K562 (cell line): ENCODE results near the gene ZGLP1. TPM values are rescaled to one million over a fixed set of nuclear protein-coding genes. Genes with fewer than 3 reads are reported as not detected.

Source experiments
- CREB3 ChIP-seq: fragments of 450-650 bp; conservative IDR thresholded peaks from 2 replicates; pipeline ENCODE4 v1.6.1; 2016; ENCODE audit warnings: missing genetic modification characterization, low read depth, mild to moderate bottlenecking, missing compliant biosample characterization, moderate library complexity
- ELF2 ChIP-seq: fragments of 250-450 bp; sonication (Bioruptor Pico); IDR thresholded peaks from 2 replicates; pipeline ENCODE4 v1.5.0; 2021; ENCODE audit warnings: mild to moderate bottlenecking
- ETV1 ChIP-seq: fragments of 450-650 bp; conservative IDR thresholded peaks from 2 replicates; pipeline ENCODE4 v1.6.1; 2016; ENCODE audit warnings: missing genetic modification characterization, control low read depth, low read depth, missing compliant biosample characterization
- IRF9 ChIP-seq: fragments of 450-650 bp; IDR thresholded peaks from 2 replicates; pipeline ENCODE4 v1.6.1; 2016; ENCODE audit warnings: missing biosample characterization, missing genetic modification characterization
- MCM2 ChIP-seq: fragments of 450-650 bp; IDR thresholded peaks from 2 replicates; pipeline ENCODE4 v1.6.1; 2017; ENCODE audit warnings: low read depth, mild to moderate bottlenecking
- MYNN ChIP-seq, 2 experiments: sonication (generic); formaldehyde crosslinking in 1 of 2; IDR thresholded peaks; 2 replicates each; pipeline versions ENCODE4 v1.5.0 to v1.6.1; 2016 to 2020; ENCODE audit warnings: antibody characterized with exemption in 1 of 2, missing genetic modification reagents in 1 of 2
- NFE2L1 ChIP-seq: fragments of 450-650 bp; IDR thresholded peaks from 2 replicates; pipeline ENCODE4 v1.6.1; 2016; ENCODE audit warnings: missing genetic modification characterization, low read depth, mild to moderate bottlenecking, missing compliant biosample characterization, moderate library complexity, borderline replicate concordance
- NR2C1 ChIP-seq, 2 experiments: fragments of 450-650 bp; IDR thresholded peaks; 2 replicates each; pipeline ENCODE4 v1.6.1; 2017; ENCODE audit warnings: mild to moderate bottlenecking in 2 of 2, antibody characterized with exemption in 1 of 2, inconsistent platforms in 1 of 2, missing compliant biosample characterization in 1 of 2, missing genetic modification characterization in 1 of 2
- NR2C2 ChIP-seq, 2 experiments: fragments of 200-800 bp in 1 of 2; sonication (Bioruptor generic) in 1 of 2; sonication (generic) in 1 of 2; formaldehyde crosslinking in 1 of 2; IDR thresholded peaks; 2 replicates each; pipeline versions ENCODE4 v1.6.1 to v1.8.0; 2016 to 2022; ENCODE audit warnings: mild to moderate bottlenecking in 1 of 2, missing compliant biosample characterization in 1 of 2, missing genetic modification characterization in 1 of 2, missing genetic modification reagents in 1 of 2
- RBM15 ChIP-seq: fragments of 200-400 bp; formaldehyde crosslinking; IDR thresholded peaks from 2 replicates; pipeline ENCODE4 v1.6.1; 2018; ENCODE audit warnings: mild to moderate bottlenecking, low read length, moderate library complexity; ENCODE audit not compliant: insufficient read depth
- SMC3 ChIP-seq: conservative IDR thresholded peaks from 2 replicates; pipeline ENCODE4 v1.6.1; 2011; ENCODE audit warnings: low read depth, low read length, improper control_type of control experiment; ENCODE audit not compliant: insufficient read depth
- TARDBP ChIP-seq: fragments of 450-650 bp; IDR thresholded peaks from 2 replicates; pipeline ENCODE4 v1.6.1; 2016
- USF1 ChIP-seq: sonication (generic); formaldehyde crosslinking; IDR thresholded peaks from 2 replicates; pipeline ENCODE4 v1.9.0; 2022; ENCODE audit warnings: mild to moderate bottlenecking, missing genetic modification reagents
- ZC3H4 ChIP-seq: sonication (generic); formaldehyde crosslinking; IDR thresholded peaks from 2 replicates; pipeline ENCODE4 v1.9.0; 2021; ENCODE audit warnings: missing genetic modification reagents, borderline replicate concordance
- ZFPM2 ChIP-seq: fragments of 250-450 bp; sonication (Bioruptor Pico); IDR thresholded peaks from 2 replicates; pipeline ENCODE4 v1.5.1; 2022; ENCODE audit warnings: mild to moderate bottlenecking
- ZNF140 ChIP-seq: fragments of 250-450 bp; sonication (Bioruptor Pico); IDR thresholded peaks from 2 replicates; pipeline ENCODE4 v1.8.0; 2021; ENCODE audit warnings: moderate library complexity, mild to moderate bottlenecking, inconsistent platforms
- ZNF311 ChIP-seq: fragments of 250-450 bp; sonication (Bioruptor Pico); IDR thresholded peaks from 2 replicates; pipeline ENCODE4 v1.4.0; 2020; ENCODE audit warnings: mild to moderate bottlenecking, moderate library complexity
- ZSCAN29 ChIP-seq: fragments of 450-650 bp; IDR thresholded peaks from 2 replicates; pipeline ENCODE4 v1.6.1; 2017
- polyA plus RNA-seq, 8 experiments: library from polyadenylated mRNA; depleted of rRNA in 4 of 8; stranded (reverse) in 5 of 8; unstranded in 3 of 8; fragments of >200 nt; fragmentation: Nextera tagmentation in 2 of 8; fragmentation: Illumina TruSeq in 1 of 8; extraction: Ambion mirVana in 2 of 8; extraction: Trizol in 1 of 8; gene quantifications; 2 replicates each; pipeline versions ENCODE4 v1.2.1 to v1.2.3, GENCODE V29; 2011 to 2014; ENCODE audit warnings: inconsistent platforms in 1 of 8, missing spikeins in 1 of 8
- total RNA-seq, 7 experiments: library from RNA; depleted of rRNA in 6 of 7; stranded (reverse); fragments of >200 nt in 6 of 7; fragmentation: Illumina TruSeq in 2 of 7; extraction: Trizol in 2 of 7; gene quantifications; 2 replicates each; pipeline versions ENCODE4 v1.2.1 to v1.2.3, GENCODE V29; 2011 to 2021; ENCODE audit warnings: low replicate concordance in 1 of 7
- TF ChIP-seq, protein P1 (sequence below): sonication (generic); formaldehyde crosslinking; IDR thresholded peaks from 2 replicates; pipeline ENCODE4 v1.8.0; 2023; ENCODE audit warnings: missing genetic modification reagents, mild to moderate bottlenecking, borderline replicate concordance

Gene ZGLP1
- total and polyA plus RNA-seq, 9 of the 15 experiments (the other 6 are each of a cell fraction or from before 2014, with no cell fraction given): 0.24 to 4.5 (median 2.2) TPM

GRCh38 chr19:10270616-10271394, 38.8 kb downstream of the ZGLP1 start, which contains the start of gene ICAM1 (continued):
- TF ChIP-seq ZNF311 (CRISPR knock-in tag) (no peak), ELF2 (no peak), NFE2L1 (tag) (no peak), ZFPM2 (CRISPR knock-in tag) (no peak), TARDBP (peak; percentile 47; the same call in 1 of the 2 replicates), ZC3H4 (no peak), NR2C1 (IDR thresholded peaks at IDR 0.05) (peak; percentile 67), NR2C1 (tag; IDR thresholded peaks at IDR 0.05) (peak; percentile 68), NR2C2 (CRISPR knock-in tag; IDR thresholded peaks at IDR 0.05) (no peak), NR2C2 (tag; IDR thresholded peaks at IDR 0.05) (peak; percentile 90), MYNN (IDR thresholded peaks at IDR 0.05) (0 out of 2 replicates have a peak, but pooled peaks have one; percentile 27), MYNN (CRISPR knock-in tag; IDR thresholded peaks at IDR 0.05) (no peak), MCM2 (no peak), RBM15 (no peak), USF1 (CRISPR knock-in tag) (peak; percentile 73; the same call in 1 of the 2 replicates), ZNF140 (no peak), CREB3 (tag) (no peak), SMC3 (no peak), ZSCAN29 (peak; percentile 96), ETV1 (tag) (peak; percentile 95), IRF9 (tag) (no peak)
- TF ChIP-seq, protein P1, sequence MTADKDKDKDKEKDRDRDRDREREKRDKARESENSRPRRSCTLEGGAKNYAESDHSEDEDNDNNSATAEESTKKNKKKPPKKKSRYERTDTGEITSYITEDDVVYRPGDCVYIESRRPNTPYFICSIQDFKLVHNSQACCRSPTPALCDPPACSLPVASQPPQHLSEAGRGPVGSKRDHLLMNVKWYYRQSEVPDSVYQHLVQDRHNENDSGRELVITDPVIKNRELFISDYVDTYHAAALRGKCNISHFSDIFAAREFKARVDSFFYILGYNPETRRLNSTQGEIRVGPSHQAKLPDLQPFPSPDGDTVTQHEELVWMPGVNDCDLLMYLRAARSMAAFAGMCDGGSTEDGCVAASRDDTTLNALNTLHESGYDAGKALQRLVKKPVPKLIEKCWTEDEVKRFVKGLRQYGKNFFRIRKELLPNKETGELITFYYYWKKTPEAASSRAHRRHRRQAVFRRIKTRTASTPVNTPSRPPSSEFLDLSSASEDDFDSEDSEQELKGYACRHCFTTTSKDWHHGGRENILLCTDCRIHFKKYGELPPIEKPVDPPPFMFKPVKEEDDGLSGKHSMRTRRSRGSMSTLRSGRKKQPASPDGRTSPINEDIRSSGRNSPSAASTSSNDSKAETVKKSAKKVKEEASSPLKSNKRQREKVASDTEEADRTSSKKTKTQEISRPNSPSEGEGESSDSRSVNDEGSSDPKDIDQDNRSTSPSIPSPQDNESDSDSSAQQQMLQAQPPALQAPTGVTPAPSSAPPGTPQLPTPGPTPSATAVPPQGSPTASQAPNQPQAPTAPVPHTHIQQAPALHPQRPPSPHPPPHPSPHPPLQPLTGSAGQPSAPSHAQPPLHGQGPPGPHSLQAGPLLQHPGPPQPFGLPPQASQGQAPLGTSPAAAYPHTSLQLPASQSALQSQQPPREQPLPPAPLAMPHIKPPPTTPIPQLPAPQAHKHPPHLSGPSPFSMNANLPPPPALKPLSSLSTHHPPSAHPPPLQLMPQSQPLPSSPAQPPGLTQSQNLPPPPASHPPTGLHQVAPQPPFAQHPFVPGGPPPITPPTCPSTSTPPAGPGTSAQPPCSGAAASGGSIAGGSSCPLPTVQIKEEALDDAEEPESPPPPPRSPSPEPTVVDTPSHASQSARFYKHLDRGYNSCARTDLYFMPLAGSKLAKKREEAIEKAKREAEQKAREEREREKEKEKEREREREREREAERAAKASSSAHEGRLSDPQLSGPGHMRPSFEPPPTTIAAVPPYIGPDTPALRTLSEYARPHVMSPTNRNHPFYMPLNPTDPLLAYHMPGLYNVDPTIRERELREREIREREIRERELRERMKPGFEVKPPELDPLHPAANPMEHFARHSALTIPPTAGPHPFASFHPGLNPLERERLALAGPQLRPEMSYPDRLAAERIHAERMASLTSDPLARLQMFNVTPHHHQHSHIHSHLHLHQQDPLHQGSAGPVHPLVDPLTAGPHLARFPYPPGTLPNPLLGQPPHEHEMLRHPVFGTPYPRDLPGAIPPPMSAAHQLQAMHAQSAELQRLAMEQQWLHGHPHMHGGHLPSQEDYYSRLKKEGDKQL (CRISPR knock-in tag): no peak; the same call in 1 of the 2 replicates
